H7 (cell line): ENCODE measurements around the gene CR2. TPM values are rescaled to one million over a fixed set of nuclear protein-coding genes. Genes with fewer than 3 reads are reported as not detected.

ENCODE experiments used
- DNase-seq: peaks from one replicate; pipeline ENCODE4 v3.0.0; 2012
- H3K27me3 ChIP-seq: 2 replicates; pipeline ENCODE4 v1.6.0; 2011; ENCODE audit warnings: mild to moderate bottlenecking, low read length; ENCODE audit not compliant: control insufficient read depth, insufficient read depth
- H3K36me3 ChIP-seq: replicated peaks from 2 replicates; pipeline ENCODE4 v1.5.1; 2011; ENCODE audit warnings: low read length; ENCODE audit not compliant: control insufficient read depth, insufficient read depth
- H3K4me3 ChIP-seq: 2 replicates; pipeline ENCODE4 v1.5.1; 2011; ENCODE audit warnings: low read depth, mild to moderate bottlenecking, control low read depth, low read length, moderate library complexity; ENCODE audit not compliant: insufficient read depth
- total RNA-seq: library from RNA; depleted of rRNA; stranded (reverse); fragments of >200 nt; shearing (Covaris generic); gene quantifications from 2 replicates; pipeline ENCODE4 v1.2.3, GENCODE V29; 2014; rRNA removed

The CR2 gene
- total RNA-seq, result 0.48 and 1.00 TPM in 2 replicates

DNA sequence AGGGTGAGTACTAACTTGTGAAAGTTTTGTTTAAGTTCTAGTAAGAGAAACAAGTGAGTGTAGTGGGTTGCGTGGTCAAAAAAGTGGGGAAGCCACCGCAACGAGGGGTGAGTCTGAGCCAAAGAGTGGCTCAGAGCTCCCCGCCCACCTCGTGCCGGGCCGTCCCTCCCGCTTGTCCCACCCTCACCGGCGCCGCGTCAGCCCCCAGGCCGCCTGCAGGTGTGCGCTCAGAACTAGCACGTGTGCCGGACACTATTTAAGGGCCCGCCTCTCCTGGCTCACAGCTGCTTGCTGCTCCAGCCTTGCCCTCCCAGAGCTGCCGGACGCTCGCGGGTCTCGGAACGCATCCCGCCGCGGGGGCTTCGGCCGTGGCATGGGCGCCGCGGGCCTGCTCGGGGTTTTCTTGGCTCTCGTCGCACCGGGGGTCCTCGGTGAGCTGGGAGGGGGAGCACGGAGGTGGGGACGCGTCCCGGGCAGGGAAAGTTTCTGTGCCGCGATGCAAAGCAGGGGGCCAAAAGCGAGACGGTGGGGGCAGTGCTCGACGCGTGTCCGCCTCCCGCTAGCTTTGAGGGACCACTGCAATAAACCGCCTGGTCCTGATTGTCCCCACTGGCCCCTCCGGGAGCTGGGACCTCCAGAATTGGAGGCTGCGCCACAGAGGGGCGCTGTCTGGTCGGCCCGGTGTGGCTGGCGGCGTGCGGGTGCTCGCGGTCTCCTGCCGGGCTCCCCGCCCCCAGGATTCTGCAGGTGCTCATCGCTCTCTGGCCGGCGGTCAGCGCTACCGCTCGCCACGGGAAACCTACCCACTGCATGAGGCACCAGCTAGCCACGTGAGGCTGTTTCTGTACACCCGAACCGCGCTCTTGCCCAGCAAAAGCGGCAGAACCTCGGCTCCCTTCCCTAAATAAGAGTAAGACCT is at the start of gene CR2:
Gene CR2, plus strand, starts transcription at position 283 of the 919 bp plus-strand sequence. Its CDS starts 91 bp downstream, at position 374.
- Histone ChIP-seq H3K4me3 (peak within 1 kb of the TSS; percentile 65), H3K27me3 (peaks cover 47% of the 10 kb centered on the region), H3K36me3 (no peaks in the 10 kb centered on the region)
- DNase-seq, result peak; percentile 85

DNA sequence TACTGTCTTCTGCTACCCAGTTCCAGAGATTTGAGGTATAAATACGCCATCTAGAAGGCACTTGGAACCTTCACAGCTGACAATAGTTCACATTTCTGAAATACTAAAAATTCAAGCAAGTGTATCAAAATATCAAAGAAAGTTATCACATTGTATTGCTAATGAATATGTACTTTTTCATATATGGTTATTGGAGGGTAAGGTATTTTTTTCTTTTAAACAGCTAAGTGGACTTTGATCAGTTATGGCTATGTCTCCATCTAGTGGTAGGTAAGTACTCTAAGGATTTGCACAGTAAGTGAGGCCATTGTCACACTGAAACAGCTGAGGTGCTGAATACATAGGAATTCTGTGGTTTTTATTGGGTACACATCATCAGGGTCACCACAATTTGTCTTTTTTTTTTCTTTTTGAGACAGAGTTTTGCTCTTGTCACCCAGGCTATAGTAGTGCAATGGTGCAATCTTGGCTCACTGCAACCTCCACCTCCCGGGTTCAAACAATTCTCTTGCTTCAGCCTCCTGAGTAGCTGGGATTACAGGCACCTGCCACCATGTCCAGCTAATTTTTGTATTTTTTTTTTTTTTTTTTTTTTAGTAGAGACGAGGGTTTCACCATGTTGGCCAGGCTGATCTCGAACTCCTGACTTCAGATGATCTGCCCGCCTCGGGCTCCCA is 49.1 kb upstream of the CR2 start:
- H3K27me3 ChIP-seq, result no peaks in the 10 kb centered on the region
- peak; percentile 55 for DNase-seq
- H3K4me3 ChIP-seq, result no peak overlapping the region
- no peaks in the 10 kb centered on the region for H3K36me3 ChIP-seq

DNA sequence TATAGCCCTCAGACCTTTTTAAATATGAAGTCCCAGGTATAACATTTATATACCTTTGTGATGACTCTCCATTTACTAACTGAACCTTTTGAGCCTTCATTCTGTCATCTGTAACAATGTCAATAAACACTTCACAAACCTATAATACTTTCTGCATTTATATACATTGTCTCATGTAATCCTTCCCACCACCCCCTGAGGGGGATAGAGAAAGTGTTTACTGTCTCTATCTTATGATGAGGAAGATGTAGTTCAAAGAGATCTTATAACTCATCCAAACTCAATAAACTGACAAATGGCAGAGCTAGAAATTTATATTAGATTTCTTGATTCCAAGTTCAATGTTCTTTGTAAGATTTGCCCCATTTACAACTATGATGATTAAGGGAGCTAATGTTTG is 48.3 kb upstream of the CR2 start:
- Histone ChIP-seq H3K4me3 (no peak overlapping the region), H3K27me3 (no peaks in the 10 kb centered on the region), H3K36me3 (no peaks in the 10 kb centered on the region)
- no peak for DNase-seq

DNA sequence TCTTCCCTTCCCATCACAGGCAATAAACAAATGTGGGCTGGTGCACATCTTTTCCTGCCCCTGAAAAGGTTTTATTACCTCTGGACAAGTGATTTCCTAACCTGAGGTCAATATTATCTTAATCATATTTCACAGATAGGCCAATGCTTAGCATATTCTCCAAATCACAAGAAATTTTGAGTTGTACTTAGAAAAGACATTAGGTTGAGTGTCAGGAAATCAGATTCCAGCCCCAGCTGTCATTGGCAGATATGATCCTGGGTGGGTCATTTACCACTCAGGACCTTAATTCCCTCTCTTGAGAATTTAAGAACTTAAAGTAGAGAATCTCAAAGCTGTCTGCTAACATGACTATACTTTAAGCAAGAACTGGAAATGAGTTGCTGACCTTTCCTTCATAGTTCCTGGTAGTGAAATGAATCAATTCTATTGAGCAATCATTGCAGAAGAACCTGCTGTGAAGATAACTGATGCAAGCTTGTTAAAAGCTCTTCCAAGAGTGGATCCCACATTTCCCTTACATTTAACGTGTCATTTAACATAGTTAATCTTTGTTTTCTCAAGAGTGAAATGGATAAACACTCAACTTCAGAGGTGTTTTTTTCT is 46.4 kb upstream of the CR2 start:
- Histone ChIP-seq H3K36me3 (no peaks in the 10 kb centered on the region), H3K4me3 (no peak overlapping the region)

GRCh38 chr1:207412845-207413244 is 41.3 kb upstream of the CR2 start:
- Histone ChIP-seq H3K36me3 (no peaks in the 10 kb centered on the region), H3K4me3 (no peak overlapping the region), H3K27me3 (no peaks in the 10 kb centered on the region)
- no peak for DNase-seq

More for the DNA sequence above, 46.4 kb upstream of the CR2 start:
- DNase-seq, result no peak
- no peaks in the 10 kb centered on the region for H3K27me3 ChIP-seq

- H3K4me3 ChIP-seq, result no peak overlapping the region
- DNase-seq, result no peak
- H3K36me3 ChIP-seq, result no peaks in the 10 kb centered on the region
- no peaks in the 10 kb centered on the region for H3K27me3 ChIP-seq
These were observed 39.5 kb upstream of the CR2 start for GRCh38 chr1:207414606-207415108.

- H3K4me3 ChIP-seq, result no peak overlapping the region
These were observed 37.1 kb upstream of the CR2 start for GRCh38 chr1:207417076-207417475.

DNA sequence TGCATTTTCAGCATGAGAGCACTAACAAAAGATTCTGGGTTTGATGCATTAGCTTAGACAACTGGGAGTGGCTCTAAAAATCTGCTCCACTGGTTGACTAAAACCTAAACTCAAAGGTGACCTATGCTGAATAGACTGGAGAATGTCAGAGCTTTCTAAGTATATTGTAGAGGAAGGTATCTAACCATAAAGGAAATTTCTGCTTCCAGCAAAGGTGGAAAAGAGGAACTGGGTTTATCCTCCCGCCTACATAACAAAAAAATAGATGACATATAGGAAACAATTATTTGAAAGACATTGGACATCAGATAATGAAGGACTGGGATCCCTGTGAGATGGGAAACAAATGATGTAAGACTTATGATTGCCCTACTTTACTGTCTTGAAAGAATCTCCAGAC is 35.8 kb upstream of the CR2 start:
- no peaks in the 10 kb centered on the region for H3K27me3 ChIP-seq

More at GRCh38 chr1:207417076-207417475, 37.1 kb upstream of the CR2 start:
- Histone ChIP-seq H3K36me3 (no peaks in the 10 kb centered on the region), H3K27me3 (no peaks in the 10 kb centered on the region)
- no peak for DNase-seq

GRCh38 chr1:207420109-207420508 is 34.0 kb upstream of the CR2 start:
- DNase-seq, result no peak
- H3K36me3 ChIP-seq, result no peaks in the 10 kb centered on the region
- no peak overlapping the region for H3K4me3 ChIP-seq
- no peaks in the 10 kb centered on the region for H3K27me3 ChIP-seq

More for the DNA sequence above, 35.8 kb upstream of the CR2 start:
- no peaks in the 10 kb centered on the region for H3K36me3 ChIP-seq
- H3K4me3 ChIP-seq, result no peak overlapping the region
- DNase-seq, result no peak

GRCh38 chr1:207421078-207421477 is 33.0 kb upstream of the CR2 start:
- Histone ChIP-seq H3K27me3 (no peaks in the 10 kb centered on the region), H3K4me3 (no peak overlapping the region), H3K36me3 (no peaks in the 10 kb centered on the region)
- DNase-seq, result no peak

DNA sequence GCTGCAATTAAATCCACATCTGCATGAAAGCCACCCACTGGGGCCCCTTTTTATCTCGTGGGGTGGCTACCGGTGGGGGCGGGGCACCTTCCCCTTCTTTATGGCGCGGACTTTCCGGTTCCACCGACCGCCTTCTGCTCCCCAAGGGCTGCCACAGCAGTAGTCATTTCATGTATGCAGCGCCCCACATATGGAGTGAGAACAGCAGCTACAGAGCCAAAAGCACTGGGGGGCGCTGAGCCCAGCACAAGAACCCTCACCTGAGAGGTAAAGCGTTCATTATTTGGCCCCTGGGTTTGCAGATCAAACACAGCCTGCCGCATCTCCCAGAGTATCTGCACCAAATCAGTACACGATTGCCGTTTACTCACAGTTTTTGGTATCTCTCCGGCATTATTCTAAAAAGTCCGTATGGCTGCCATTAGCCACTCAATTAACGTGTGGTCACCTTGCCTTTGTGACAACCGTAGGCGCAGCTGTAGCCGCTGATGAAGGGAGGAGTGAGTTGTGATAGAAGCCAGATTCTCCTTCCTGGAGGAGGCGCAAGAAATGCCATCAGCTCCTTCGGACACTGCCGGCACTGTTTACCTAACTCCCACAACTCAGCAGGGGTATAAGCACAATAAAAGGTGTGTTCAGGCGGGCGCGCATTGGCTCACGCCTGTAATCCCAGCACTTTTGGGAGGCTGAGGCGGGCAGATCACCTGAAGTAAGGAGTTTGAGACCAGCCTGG is 30.4 kb upstream of the CR2 start:
- Histone ChIP-seq H3K36me3 (no peaks in the 10 kb centered on the region), H3K27me3 (no peaks in the 10 kb centered on the region), H3K4me3 (peak overlapping the region; percentile 8; the same call in 1 of the 2 replicates)
- DNase-seq, result peak; percentile 69

DNA sequence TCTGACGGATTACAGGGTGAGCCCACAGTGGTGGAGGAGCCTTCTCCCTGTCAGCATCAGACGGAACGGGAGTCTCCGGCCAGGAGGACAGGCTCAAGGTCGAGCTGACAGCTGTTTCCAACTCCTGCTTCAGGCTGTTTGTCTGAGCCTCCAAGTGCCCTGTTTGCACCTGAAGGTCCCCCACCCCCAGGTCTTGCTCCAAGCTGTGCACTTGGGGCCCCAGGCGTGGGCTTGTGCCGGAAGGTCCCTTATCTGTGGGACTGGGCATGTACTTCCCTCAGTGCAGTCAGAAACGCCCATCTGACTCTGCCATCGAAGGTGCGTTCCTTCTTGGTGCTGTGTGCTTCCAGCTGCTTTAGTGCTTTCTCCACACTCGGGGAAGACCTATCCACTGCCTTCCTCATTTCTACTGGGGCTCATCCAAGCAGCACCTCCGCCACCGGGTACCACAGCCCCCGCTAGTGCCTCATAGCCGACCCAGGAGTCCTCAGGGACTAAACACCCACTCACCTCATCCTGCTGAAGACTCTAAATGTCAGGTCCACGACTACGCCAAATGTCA is 29.5 kb upstream of the CR2 start:
- no peaks in the 10 kb centered on the region for H3K27me3 ChIP-seq
- no peaks in the 10 kb centered on the region for H3K36me3 ChIP-seq
- no peak overlapping the region for H3K4me3 ChIP-seq
- no peak for DNase-seq

GRCh38 chr1:207427832-207428585 is 26.1 kb upstream of the CR2 start:
- Histone ChIP-seq H3K27me3 (no peaks in the 10 kb centered on the region), H3K36me3 (no peaks in the 10 kb centered on the region)

More at GRCh38 chr1:207427832-207428585, 26.1 kb upstream of the CR2 start:
- no peak overlapping the region for H3K4me3 ChIP-seq
- DNase-seq, result no peak
